Ammon's horn (tissue), 1 donor: ENCODE measurements around the gene TOMM7.
"Not testable (repeated sequence)": the region's sequence is repeated elsewhere in the genome, so short reads cannot be mapped to it uniquely, and the experiment has no call there.

Experiments
- DNase-seq: peaks from one replicate; pipeline ENCODE4 v3.0.0-alpha.2; 2016; ENCODE audit warnings: low spot score

TOMM7 gene

DNA sequence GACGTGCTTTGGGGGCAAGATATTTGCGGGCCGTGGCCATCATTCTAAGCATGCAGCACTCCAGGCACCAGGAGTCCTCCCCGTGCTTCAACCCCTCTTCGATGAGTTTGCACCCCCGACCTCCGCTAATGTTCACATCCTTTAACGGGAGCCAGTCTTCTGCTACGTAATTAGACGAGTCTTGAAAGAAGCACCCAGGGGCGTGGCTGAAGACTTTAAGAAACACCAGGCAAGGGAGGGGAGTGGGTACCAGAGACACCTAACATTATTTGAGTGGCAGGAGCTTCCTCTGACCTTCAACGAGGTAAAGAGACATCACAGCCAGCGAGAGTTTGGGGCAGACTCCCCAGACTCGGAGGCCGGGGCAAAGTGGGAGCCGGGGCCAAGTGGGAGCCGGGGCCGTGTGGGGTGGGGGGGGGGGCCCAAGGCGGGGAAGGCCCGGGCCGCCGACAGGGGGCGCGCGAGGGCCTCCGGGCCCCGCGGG lies 31.1 kb upstream of the TOMM7 start:
- DNase-seq: peak; percentile 23

GRCh38 chr7:22853138-22853537 lies 30.5 kb upstream of the TOMM7 start:
- no peak for DNase-seq

GRCh38 chr7:22851145-22851544 lies 28.5 kb upstream of the TOMM7 start:
- no peak for DNase-seq

DNA sequence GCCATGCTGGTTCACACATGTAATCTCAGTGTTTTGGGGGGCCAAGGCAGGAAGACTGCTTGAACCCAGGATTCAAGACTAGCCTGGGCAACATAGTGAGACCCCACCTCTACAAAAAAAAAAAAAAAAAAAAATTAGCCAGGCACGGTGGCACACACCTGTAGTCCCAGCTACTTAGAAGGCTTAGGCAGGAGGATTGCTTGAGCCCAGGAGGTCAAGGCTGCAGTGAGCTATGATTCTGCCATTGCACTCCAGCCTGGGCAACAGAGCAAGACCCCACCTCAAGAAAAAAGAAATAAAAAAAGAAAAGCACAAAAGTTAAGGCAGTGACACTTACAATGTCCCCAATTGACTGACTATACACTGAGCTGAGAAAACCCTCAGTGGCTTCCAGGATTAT lies 27.7 kb upstream of the TOMM7 start:
- DNase-seq: not testable (repeated sequence)

DNA sequence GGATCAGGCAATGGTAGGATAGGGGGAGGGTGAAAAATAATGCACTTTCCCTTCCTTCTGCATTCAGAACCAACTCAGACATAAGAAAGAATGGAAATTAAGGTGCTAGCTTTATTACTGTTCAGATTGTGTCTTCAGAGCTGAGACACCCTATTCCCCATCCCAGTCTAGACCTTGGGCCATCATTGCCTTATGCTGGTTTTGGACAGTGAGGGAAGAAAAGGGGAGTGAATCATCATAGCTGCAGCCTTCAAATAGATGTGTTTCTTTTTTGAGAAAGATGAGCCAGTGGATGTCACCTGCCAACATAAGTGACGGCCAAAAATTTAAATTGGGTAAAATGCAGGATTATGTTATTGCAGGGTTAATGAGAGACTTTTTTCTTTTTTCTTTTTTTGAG lies 27.0 kb upstream of the TOMM7 start:
- no peak for DNase-seq

DNA sequence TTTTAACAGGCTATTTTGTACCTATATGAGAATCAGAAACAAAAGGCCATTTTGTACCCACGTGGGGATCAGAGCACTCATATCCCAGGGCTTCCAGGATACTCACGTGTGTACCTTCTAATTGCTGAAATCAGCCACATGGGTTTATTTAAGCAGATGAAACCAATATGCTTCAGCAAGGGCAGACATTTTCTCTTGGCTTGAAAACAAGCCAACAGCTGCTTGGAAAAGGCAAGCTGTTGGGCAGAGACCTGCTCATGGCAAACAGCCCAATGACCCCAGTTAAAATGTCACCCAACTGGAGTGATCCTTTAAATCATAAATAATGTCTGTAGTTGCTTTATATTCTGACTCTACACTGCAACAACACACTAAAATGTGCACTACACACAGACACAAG lies 26.5 kb upstream of the TOMM7 start:
- DNase-seq: no peak

DNA sequence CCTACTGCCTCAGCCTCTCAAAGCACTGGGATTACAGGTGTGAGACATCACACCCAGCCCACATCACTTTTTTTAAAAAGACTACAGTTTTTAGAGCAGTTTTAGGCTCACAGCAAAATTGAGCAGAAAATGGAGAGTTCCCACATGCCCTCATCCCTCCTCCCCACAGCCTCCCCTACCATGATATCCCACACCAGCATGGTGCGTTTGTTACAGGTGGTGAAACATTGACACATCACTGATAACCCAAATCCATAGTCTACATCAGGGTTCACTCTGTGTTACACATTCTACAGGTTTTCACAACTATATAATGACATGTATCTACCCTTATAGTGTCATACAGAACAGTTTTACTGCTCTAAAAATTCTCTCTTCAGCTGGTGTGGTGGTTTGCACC lies 24.3 kb upstream of the TOMM7 start:
- no peak for DNase-seq

GRCh38 chr7:22845221-22845834 lies 22.7 kb upstream of the TOMM7 start:
- no peak for DNase-seq

DNA sequence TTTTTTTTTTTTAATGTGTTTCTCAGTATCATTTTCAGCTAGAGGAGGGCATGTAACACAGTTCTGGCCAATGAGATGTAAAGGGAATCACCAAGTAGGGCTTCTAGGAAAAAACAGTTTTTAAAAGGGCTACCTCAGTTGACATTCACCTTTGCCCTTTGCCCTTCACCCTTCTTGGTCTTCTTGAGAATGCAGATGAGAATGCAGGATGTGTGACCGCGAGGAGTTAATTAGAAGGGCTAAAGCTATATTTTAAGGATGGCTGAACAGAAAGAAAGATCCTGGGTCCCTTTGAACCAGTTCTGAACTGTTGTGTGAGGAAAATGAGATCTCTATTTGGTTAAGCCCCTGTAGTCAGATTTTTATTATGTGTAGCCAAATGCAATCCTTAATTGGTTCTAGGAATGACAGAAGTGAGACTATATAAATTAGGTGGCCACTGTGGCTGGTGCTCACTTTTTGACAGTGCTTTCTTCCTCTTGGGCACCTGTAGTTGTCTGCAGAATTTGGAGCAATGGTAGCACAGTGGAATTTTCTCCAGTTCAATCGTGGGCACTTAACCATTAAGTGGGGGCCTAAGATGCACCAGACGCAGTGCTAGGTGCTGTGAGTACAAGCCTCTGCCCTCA lies 21.1 kb upstream of the TOMM7 start:
- no peak for DNase-seq

DNA sequence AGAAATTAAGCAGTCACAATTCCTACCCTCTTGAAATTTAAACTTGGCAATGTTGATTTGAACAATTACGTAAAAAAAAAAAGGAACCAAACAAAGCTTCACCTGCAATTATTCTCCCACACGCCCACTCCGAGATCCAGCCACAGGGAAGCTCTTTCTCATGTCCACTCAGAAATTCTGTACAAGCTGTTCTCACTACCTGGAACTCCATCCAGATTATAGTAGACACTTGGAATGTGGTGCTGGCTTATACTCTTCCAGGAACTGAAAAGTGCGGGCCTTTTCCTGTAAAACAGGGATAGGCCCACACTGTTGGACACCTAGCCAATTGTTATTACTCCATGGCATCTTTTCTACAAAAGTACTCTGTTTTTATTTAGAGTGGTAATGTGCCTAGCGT lies 20.3 kb upstream of the TOMM7 start:
- no peak for DNase-seq

GRCh38 chr7:22842383-22842941 lies 19.8 kb upstream of the TOMM7 start:
- DNase-seq: peak; percentile 56

DNA sequence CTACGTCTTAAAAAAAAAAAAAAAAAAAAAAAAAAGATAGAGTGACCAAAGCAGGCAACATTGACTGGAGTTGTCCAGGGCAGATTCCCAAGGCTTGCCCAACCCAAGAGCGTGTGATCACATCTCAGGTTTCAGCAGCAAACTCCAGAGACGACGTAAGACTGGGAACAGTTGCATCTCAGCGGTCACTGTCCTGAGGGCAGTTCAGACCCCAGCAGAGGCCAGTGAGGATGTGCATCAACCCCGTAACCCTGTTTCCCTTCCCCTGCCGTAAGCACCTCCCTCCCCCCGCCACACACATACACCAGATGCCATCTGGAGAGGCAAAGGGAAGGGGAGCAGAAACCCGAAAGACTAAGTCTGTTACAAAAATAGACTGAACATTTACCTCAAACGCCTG lies 19.3 kb upstream of the TOMM7 start:
- DNase-seq: peak; percentile 14

DNA sequence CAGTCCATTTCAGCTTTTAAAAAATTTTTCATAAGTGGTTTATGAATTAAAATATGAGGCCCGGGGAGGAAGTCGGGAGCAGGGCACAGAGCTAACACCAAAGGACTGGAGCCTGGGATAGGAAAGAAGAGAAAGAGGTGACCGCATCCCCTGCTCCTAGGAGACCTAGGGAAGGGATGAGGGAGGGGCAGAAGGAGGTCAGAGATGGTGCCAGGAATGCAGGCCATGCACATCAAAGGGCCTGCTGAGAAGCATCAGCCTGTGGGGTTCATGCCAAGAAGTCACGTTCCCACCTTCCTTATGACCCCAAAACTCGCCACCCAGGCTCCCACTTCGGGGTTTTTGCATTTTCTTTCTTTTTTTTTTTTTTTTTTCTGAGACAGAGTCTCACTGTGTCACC lies 14.7 kb upstream of the TOMM7 start:
- DNase-seq: no peak

GRCh38 chr7:22836506-22836905 lies 13.9 kb upstream of the TOMM7 start:
- DNase-seq: not testable (repeated sequence)

GRCh38 chr7:22833957-22834356 lies 11.3 kb upstream of the TOMM7 start:
- no peak for DNase-seq

DNA sequence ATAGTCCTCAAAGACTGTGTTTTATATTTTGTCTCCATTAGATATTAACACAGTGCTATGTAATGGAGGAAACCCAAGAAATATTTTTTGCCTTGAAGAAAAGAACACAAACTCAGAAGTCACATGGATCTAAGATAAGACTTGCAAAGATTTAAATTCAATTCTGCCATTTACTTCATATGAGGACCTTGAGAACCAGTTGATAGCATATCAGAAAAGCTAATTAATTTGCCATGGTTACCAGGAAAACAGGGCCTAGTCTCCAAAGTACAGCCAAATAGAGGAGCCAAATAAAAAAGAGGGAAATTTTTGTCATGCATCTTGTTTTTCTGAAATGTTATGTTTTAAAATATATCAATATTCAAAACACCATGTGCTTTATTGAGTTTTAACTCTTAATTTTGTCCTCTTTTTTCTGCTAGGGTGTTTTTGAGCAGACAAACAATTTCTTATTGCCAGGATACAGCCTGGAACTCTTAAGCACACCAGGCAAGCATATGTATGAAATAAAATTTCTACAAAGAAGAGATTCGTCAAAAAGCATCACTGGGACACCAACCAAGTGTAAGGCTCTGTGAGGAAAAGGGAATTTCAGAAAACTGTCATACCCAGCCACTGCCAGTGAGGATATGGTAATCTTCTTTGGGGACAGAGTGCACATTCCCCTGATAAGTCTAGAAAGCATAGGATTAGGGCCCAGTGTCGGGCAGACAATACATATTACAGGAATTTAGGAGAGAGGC lies 10.6 kb upstream of the TOMM7 start:
- no peak for DNase-seq

- DNase-seq: no peak
These were observed 9.8 kb upstream of the TOMM7 start for GRCh38 chr7:22832401-22832800.

DNA sequence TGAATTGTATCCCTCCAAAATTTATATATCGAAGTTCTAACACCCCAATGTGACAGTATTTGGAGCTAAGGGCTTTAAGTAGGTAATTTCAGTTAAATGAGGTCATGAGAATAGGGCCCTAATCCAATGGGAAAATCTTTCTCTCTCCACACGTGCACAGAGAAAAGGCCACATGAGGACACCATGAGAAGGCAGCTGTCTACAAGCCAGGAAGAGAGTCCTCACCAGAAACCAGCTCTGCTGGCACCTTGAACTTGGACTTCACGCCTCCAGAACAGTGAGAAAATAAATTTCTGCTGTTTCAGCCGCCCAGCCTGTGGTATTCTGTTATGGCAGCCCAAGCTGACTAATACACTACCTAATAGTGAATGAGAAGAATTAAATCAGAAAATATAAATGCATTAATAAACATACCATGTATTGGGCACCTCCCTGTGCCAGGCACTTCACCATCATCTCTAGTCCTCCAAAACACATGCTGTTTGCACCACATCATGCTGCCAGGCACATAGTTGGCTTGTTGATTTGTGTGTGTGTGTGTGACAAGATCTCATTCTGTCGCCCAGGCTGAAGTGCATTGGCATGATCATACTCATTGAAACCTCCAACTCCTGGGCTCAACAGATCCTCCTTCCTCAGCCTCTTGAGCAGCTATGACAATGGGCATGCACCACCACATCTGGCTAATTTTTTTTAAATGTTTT lies 9.1 kb upstream of the TOMM7 start:
- DNase-seq: no peak

DNA sequence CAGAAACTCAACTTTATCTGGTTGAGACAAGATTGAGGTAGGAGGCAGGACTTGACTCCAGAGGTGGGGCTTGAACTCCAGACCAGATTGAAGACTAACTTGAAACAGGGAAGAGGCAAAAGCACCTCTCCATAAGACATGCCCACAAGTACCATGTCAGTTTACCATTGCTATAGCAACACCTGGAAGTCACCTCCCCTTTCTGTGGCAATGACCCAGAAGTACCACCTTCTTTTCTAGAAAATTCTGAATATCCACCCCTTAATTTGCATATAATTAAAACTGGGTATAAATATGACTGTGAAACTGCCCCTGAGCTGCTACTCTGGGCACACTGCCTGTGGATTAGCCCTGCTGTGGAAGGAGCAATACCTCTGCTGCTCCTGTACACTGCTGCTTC lies 4.9 kb upstream of the TOMM7 start:
- DNase-seq: no peak

DNA sequence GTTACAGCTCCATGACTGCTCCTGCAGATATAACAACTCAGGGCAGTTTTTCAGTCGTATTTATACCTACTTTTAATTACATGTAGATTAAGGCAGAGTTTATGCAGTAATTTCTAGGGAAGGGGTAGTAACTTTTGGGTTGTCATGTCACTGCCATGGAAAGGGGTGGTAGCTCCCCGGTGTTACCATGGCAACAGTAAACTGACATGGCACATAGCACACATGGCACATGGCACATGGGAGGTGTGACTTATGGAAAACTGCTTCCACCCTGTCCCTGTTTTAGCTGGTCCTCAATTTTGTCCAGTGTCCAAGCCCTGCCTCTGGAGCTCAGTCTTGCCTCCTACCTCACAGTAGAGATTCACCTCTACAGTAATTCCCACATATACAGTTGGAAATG lies 3.9 kb upstream of the TOMM7 start:
- no peak for DNase-seq

- no peak for DNase-seq
These were observed 2.1 kb upstream of the TOMM7 start for GRCh38 chr7:22824760-22825159.

DNA sequence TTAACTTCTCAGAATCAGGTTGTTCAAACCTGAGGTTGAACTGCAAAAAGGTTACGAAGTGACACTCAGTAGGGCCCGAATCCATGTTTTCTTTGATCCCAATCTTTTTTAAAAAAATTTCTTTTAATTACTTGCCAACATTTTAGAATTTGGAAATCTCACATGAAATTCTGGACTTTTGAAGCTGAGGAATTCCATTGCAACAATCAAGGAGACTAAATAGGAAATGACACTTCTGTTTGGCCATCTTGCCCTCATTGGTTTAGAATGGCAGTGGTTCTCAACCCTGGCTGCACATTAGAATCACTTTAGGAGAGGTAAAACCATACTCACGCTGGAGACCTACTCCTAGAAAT lies 471 bp upstream of the TOMM7 start:
- DNase-seq: no peak
